ENCODE measurements around the gene SMYD3. TPM values are rescaled to one million over a fixed set of nuclear protein-coding genes. Genes with fewer than 3 reads are reported as not detected.

The SMYD3 gene
- total and polyA plus RNA-seq, 9 donors: 8.0 to 13.9 (median 9.6) TPM

DNA sequence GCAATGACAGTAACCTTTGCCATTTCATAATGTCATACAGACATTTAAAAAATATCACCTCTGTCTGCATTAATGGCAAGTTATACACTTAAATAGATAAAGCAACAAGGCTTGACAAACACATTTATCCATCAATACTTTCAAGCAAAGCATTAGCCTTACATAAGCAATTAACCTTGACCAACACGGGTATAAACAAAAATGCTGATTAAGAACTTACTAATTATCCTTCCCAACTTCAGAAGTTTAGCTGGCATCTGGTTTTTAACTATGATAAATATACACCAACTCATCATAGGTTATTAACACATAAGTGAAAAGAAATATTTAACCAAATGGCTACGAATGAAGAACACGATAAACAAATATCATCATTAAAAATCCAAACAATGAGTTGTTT lies 188.5 kb downstream of the SMYD3 start:
- DNase-seq: no peak
- H3K36me3 ChIP-seq (ENCODE audit: control insufficient read depth, insufficient read depth, low read length): no peaks in the 10 kb centered on the region
- H3K4me1 ChIP-seq (ENCODE audit: control insufficient read depth, insufficient read depth, low read length): no peaks in the 10 kb centered on the region
- no peak overlapping the region for H3K27ac ChIP-seq (ENCODE audit: low read length)
- H3K4me3 ChIP-seq (ENCODE audit: low read length): no peak overlapping the region
- WGBS (ENCODE audit: insufficient coverage): no CpG with 5 or more reads among the region's 3 CpGs
- H3K9me3 ChIP-seq (replicated peaks; ENCODE audit: control insufficient read depth, low read depth, low read length): no peaks in the 10 kb centered on the region
- no peaks in the 10 kb centered on the region for H3K27me3 ChIP-seq (ENCODE audit: control insufficient read depth, insufficient read depth, low read length)

- Histone ChIP-seq H3K9me3 (replicated peaks; ENCODE audit: control insufficient read depth, low read depth, low read length) (no peaks in the 10 kb centered on the region), H3K4me1 (ENCODE audit: control insufficient read depth, insufficient read depth, low read length) (no peaks in the 10 kb centered on the region), H3K27ac (ENCODE audit: low read length) (no peak overlapping the region), H3K36me3 (ENCODE audit: control insufficient read depth, insufficient read depth, low read length) (no peaks in the 10 kb centered on the region), H3K27me3 (ENCODE audit: control insufficient read depth, insufficient read depth, low read length) (no peaks in the 10 kb centered on the region), H3K4me3 (ENCODE audit: low read length) (no peak overlapping the region)
- DNase-seq: no peak
Observed at GRCh38 chr1:246318036-246318359, 189.1 kb downstream of the SMYD3 start.

DNA sequence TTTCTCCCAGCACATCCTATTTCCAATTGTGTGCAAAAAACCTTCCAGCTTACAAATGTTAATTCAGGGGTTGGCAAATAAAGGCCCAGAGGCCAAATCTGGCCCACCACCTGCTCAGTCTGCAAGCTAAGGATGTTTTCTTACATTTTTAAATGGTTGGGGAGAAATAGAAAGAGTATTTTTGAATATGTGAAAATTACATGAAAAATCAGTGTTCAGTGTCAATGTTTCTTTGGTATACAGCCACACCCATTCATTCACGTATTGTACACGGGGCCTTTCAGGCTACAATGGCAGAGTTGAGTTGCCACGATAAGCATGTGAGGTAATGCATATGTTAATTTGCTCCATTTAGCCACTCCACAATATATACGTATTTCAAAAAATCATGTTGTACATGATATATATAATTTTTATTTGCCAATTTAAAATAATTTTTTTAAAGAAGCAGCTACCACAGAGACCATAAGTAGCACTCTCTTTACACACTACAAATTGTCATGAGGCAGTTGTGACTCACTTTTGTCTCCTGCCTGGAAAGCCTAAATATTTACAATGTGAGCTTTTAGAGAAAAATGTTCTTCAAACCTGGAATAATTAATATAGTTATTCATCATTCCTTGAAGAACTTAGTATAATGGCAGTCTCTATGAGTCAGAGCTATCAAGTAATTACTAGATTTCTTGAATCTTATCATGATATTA lies 189.6 kb downstream of the SMYD3 start:
- Histone ChIP-seq H3K27me3 (ENCODE audit: control insufficient read depth, insufficient read depth, low read length) (no peaks in the 10 kb centered on the region), H3K27ac (ENCODE audit: low read length) (no peak overlapping the region), H3K4me1 (ENCODE audit: control insufficient read depth, insufficient read depth, low read length) (no peaks in the 10 kb centered on the region), H3K9me3 (replicated peaks; ENCODE audit: control insufficient read depth, low read depth, low read length) (no peaks in the 10 kb centered on the region), H3K36me3 (ENCODE audit: control insufficient read depth, insufficient read depth, low read length) (no peaks in the 10 kb centered on the region), H3K4me3 (ENCODE audit: low read length) (no peak overlapping the region)
- no CpG with 5 or more reads among the region's 4 CpGs for WGBS (ENCODE audit: insufficient coverage)
- no peak for DNase-seq

DNA sequence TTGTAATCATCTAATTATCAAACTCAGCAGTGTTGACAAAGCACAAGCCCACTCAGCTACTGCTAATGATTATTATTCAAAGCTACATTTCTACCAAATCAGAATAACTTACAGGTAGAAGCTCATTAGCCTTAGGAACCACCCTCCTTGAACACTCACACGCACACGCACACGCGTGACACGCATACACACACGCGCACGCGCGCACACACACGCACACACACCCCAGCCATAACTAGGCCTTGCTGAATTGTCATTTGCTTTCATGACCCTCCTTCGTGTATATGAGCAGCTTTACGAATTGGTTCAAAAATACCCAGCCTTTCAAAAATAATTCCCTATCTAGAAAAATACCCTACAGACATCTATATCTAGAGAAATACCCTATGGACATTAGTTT lies 195.6 kb downstream of the SMYD3 start:
- Histone ChIP-seq H3K4me3 (ENCODE audit: low read length) (no peak overlapping the region), H3K27me3 (ENCODE audit: control insufficient read depth, insufficient read depth, low read length) (no peaks in the 10 kb centered on the region), H3K36me3 (ENCODE audit: control insufficient read depth, insufficient read depth, low read length) (no peaks in the 10 kb centered on the region), H3K9me3 (replicated peaks; ENCODE audit: control insufficient read depth, low read depth, low read length) (no peaks in the 10 kb centered on the region), H3K27ac (ENCODE audit: low read length) (no peak overlapping the region), H3K4me1 (ENCODE audit: control insufficient read depth, insufficient read depth, low read length) (no peaks in the 10 kb centered on the region)
- WGBS (ENCODE audit: insufficient coverage): over 99% methylated on average over 11 of the region's 13 CpGs
- no peak for DNase-seq

DNA sequence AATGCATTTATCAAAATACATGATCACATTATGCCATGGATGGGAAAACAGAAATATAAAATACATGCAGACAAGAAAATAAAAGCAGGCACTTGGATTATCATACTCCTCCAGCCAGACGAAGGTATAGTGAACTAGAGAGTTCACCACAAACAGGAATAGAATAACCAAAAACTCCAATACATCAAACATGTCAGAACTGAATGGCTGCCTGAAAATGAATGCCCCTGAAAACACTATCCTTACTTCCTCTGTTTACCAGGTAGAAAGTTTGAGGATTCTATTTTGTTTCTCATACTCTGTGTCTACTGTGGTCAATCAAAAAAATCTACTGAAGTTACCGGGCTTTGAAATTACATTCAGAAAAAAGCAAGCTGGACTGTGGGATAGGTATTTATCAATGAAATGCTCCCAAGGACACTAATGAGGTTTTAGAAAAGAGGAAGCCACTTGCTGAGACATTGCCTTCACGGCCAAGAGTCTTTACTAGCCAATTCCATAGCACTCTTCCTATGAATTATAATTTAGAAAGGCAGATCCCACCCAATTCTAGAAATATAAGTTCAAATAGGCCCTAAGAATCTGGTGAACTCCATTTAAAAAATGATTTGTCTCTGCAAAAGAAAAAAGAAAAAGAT lies 197.7 kb downstream of the SMYD3 start:
- Histone ChIP-seq H3K9me3 (replicated peaks; ENCODE audit: control insufficient read depth, low read depth, low read length) (no peaks in the 10 kb centered on the region), H3K27me3 (ENCODE audit: control insufficient read depth, insufficient read depth, low read length) (no peaks in the 10 kb centered on the region), H3K4me3 (ENCODE audit: low read length) (no peak overlapping the region), H3K36me3 (ENCODE audit: control insufficient read depth, insufficient read depth, low read length) (no peaks in the 10 kb centered on the region), H3K27ac (ENCODE audit: low read length) (no peak overlapping the region), H3K4me1 (ENCODE audit: control insufficient read depth, insufficient read depth, low read length) (no peaks in the 10 kb centered on the region)
- DNase-seq: no peak
- no CpG with 5 or more reads among the region's 3 CpGs for WGBS (ENCODE audit: insufficient coverage)

DNA sequence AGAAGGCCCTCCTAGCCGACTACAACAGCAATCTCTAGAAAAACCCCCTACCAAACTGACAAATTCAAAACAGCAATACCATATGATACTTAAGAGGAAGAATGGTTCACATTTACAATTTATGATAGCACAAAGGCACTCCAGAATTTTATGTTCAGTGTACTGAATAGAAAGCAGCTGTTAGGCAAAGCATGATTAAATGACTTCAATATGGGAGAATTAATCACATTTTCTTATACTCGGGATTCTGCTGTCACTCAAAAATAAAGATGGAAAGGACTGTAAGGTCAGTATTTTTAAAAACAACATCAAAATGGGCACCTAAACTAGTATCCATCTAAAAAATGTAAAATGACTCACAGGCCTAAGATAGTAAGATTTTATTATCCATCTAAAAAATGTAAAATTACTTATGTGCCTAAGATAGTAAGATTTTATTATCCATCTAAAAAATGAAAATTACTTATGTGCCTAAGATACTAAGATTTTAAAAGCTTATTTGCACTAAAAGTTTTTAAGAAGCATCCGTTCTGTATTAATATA lies 198.5 kb downstream of the SMYD3 start:
- H3K27ac ChIP-seq (ENCODE audit: low read length): no peak overlapping the region
- H3K9me3 ChIP-seq (replicated peaks; ENCODE audit: control insufficient read depth, low read depth, low read length): no peaks in the 10 kb centered on the region
- DNase-seq: no peak
- H3K4me1 ChIP-seq (ENCODE audit: control insufficient read depth, insufficient read depth, low read length): no peaks in the 10 kb centered on the region
- no peak overlapping the region for H3K4me3 ChIP-seq (ENCODE audit: low read length)
- no peaks in the 10 kb centered on the region for H3K27me3 ChIP-seq (ENCODE audit: control insufficient read depth, insufficient read depth, low read length)
- H3K36me3 ChIP-seq (ENCODE audit: control insufficient read depth, insufficient read depth, low read length): no peaks in the 10 kb centered on the region
- no CpG with 5 or more reads among the region's 3 CpGs for WGBS (ENCODE audit: insufficient coverage)

DNA sequence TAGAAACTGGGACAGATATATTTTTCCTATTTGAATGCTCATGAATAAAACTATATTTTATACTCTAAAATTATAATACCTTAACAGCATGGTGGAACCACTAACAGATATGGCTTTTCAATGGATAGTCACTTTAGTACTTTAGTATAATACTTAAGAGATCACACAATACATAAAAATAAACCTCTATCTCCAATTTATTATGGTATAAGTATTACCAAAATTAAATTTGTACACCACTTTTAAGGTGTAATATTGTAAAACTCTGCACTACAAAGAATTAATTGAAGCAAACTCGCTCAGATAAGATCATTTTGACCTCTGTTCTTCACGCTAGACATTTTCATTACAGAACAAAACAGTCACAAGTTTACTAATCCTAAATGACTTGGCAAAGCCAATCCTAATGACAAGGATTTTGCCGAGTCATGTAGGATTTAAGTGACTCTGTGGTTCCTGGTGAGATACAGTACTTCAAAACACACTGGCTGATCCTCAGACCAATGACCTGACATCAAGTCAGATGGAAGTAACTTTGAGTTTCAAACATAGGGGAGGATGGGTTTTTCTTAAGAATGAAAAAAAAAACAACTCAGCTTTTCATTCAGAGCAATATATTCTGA lies 200.6 kb downstream of the SMYD3 start:
- Histone ChIP-seq H3K36me3 (ENCODE audit: control insufficient read depth, insufficient read depth, low read length) (no peaks in the 10 kb centered on the region), H3K27me3 (ENCODE audit: control insufficient read depth, insufficient read depth, low read length) (no peaks in the 10 kb centered on the region), H3K4me1 (ENCODE audit: control insufficient read depth, insufficient read depth, low read length) (no peaks in the 10 kb centered on the region), H3K4me3 (ENCODE audit: low read length) (no peak overlapping the region), H3K27ac (ENCODE audit: low read length) (no peak overlapping the region), H3K9me3 (replicated peaks; ENCODE audit: control insufficient read depth, low read depth, low read length) (no peaks in the 10 kb centered on the region)
- DNase-seq: no peak
- no CpG with 5 or more reads among the region's 3 CpGs for WGBS (ENCODE audit: insufficient coverage)

DNA sequence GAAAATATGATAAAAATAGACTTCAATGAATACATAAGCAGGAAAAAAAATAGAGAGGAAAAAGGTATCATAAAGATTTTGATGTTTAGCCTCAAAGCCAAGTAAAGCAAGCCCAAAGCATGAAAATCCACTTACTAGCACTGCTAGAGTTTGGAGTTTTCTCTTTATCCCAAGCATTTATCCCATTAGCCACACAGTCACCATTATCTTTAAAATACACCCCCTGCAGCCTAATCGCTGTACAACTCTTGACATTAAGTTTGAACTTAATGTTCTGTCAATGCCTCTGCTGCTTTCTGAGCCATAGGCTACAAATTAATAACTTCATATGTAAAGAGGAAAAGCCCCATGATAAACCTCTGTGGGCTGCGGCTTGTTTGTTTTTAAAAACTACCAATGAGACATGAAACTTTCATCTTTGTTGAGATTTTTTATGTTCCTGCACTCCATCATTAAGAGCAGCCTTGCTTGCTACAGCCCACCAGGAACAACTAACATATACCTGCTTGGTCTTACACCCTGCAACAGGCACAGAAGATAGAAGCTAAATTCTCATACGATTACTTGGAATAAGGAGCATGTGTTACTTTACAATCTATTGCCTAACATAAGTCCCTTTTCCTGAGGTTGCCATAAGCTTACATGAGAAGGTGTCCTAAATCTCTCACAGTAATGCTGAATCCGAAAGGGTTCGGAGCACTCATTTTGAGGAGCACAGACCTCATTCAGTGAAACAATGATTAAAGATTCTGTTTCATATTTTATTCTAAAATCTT lies 202.4 kb downstream of the SMYD3 start:
- Histone ChIP-seq H3K36me3 (ENCODE audit: control insufficient read depth, insufficient read depth, low read length) (no peaks in the 10 kb centered on the region), H3K27ac (ENCODE audit: low read length) (no peak overlapping the region), H3K27me3 (ENCODE audit: control insufficient read depth, insufficient read depth, low read length) (no peaks in the 10 kb centered on the region), H3K4me3 (ENCODE audit: low read length) (no peak overlapping the region), H3K9me3 (replicated peaks; ENCODE audit: control insufficient read depth, low read depth, low read length) (no peaks in the 10 kb centered on the region), H3K4me1 (ENCODE audit: control insufficient read depth, insufficient read depth, low read length) (no peaks in the 10 kb centered on the region)
- DNase-seq: no peak
- no CpG with 5 or more reads among the region's 5 CpGs for WGBS (ENCODE audit: insufficient coverage)

DNA sequence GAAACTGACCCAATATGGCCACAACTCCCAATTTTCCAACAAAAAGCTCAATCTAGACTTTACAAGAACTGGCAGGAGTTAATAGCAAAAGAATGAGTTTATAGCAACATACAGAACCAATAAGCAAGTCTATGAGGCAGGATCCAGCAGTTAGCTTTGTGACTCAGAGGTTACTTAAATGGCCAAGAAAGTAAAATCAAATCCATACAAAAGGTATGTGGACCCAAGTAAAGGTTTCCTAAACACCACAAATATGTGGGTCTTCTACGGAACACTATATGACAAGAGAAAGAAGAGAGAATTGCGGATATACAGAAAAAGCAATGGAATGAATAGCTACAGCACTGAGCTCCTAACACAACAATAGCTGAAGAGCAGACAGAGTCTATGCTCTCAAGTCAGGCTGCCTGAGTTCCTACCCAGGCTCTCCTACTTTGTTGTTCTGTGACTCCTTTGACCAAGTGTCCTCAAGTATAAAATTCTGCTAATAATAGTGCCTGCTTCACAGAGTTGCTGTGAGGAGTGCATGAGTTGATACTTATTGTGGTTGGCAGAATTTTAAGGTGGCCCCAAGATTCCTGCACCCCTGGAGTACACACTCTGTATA lies 204.3 kb downstream of the SMYD3 start:
- no peak for DNase-seq
- H3K4me3 ChIP-seq (ENCODE audit: low read length): no peak overlapping the region
- H3K4me1 ChIP-seq (ENCODE audit: control insufficient read depth, insufficient read depth, low read length): no peaks in the 10 kb centered on the region
- H3K36me3 ChIP-seq (ENCODE audit: control insufficient read depth, insufficient read depth, low read length): no peaks in the 10 kb centered on the region
- H3K9me3 ChIP-seq (replicated peaks; ENCODE audit: control insufficient read depth, low read depth, low read length): no peaks in the 10 kb centered on the region
- no peaks in the 10 kb centered on the region for H3K27me3 ChIP-seq (ENCODE audit: control insufficient read depth, insufficient read depth, low read length)
- no CpG with 5 or more reads among the region's 2 CpGs for WGBS (ENCODE audit: insufficient coverage)
- no peak overlapping the region for H3K27ac ChIP-seq (ENCODE audit: low read length)

DNA sequence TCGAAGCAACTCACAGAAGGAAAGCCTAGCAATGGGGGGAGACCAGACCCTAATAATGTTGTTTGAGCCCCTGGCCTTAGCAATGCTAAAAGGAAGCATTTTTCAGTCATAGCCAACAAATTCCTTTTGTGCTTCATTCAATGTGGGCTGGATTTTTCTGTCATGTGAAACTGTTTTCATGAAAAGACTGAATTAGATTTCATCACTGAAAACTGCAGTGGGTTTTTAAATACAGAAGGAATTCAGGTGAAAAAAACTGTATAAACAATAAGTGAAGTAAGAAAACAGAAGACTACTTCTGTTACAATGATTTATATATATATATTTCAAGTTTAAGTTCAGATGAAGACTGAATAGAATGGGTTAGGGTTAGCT lies 204.8 kb downstream of the SMYD3 start:
- WGBS (ENCODE audit: insufficient coverage): no CpG with 5 or more reads among the region's 1 CpG
- Histone ChIP-seq H3K9me3 (replicated peaks; ENCODE audit: control insufficient read depth, low read depth, low read length) (no peaks in the 10 kb centered on the region), H3K4me1 (ENCODE audit: control insufficient read depth, insufficient read depth, low read length) (no peaks in the 10 kb centered on the region), H3K27me3 (ENCODE audit: control insufficient read depth, insufficient read depth, low read length) (no peaks in the 10 kb centered on the region), H3K4me3 (ENCODE audit: low read length) (no peak overlapping the region), H3K36me3 (ENCODE audit: control insufficient read depth, insufficient read depth, low read length) (no peaks in the 10 kb centered on the region), H3K27ac (ENCODE audit: low read length) (no peak overlapping the region)
- DNase-seq: no peak
